HL-60 (cell line): ENCODE data around the gene BCAP29.

Experiments
- CTCF ChIP-seq: IDR thresholded peaks from one replicate; pipeline ENCODE4 v1.5.1; 2011; ENCODE audit warnings: low read length, control low read depth, inconsistent platforms; ENCODE audit not compliant: insufficient read depth
- GABPA ChIP-seq: IDR thresholded peaks from 2 replicates; pipeline ENCODE4 v1.6.1; 2012; ENCODE audit warnings: low read depth
- POLR2AphosphoS5 ChIP-seq: IDR thresholded peaks from 2 replicates; pipeline ENCODE4 v1.6.1; 2012; ENCODE audit warnings: low read depth
- REST ChIP-seq: IDR thresholded peaks from 2 replicates; pipeline ENCODE4 v1.6.1; 2012; ENCODE audit warnings: low read depth; ENCODE audit not compliant: insufficient replicate concordance

- TF ChIP-seq CTCF = no peak
- TF ChIP-seq POLR2AphosphoS5 = no peak
- no peak for TF ChIP-seq GABPA
- TF ChIP-seq REST = no peak
Observed at GRCh38 chr7:107628461-107629064, 48.5 kb downstream of the BCAP29 start.
